ENCODE results near the gene CNOT3. TPM values are rescaled to one million over a fixed set of nuclear protein-coding genes. Genes with fewer than 3 reads are reported as not detected.
A peak's percentile ranks its signal among the peaks of the same experiment; 100 is the strongest.

CNOT3 gene
- total RNA-seq, 4 donors from 2014 or later: 18.0 to 27.9 (median 18.7) TPM

DNA sequence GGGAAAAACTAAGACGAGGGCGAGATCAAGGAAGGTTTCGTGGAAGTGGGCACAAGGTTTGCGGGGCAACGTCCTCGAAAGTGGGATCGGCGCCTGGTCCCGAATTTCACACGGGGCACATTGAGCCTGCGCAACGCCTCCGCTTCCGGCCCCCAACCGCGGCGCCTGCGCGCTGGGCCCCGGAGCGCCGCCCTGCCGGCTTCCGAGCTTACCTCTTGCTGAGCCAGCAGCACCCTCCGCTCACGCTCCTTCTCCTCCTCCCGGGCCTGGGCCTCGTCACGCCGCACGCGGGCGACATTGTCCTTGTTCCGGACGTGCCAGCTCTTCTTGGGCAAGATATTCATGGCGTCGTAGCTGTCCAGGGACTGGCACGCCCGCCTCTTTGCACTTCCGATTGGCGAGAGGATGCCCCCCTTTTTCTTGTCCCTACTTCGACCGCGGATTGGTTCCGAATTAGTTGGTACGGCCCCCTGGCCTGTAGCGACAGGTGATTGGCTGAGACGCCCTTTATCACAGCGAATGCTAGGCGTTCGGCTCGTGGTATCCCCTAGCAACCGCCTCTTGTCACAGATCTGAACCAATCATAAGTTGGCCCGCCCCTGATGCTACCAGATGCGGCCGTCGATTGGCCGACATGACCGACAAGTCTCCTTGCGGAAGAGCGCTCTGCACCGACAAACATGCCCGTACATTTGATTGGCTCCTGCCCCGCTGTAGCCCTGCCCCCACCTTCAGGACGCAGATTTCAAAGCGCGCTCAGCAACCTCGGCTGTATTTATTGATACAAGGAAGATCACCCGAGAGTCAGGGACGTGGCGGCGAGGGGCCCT is 22.0 kb downstream of the CNOT3 start, which contains the start of gene LENG1:
LENG1 (minus strand) TSS at position 370 of the 830 bp plus-strand sequence; CDS start at position 344, 26 bp downstream.
- 0 to 1% methylated on average over 54 to 57 of the region's 72 CpGs for WGBS, 2 donors
- H3K9me3 ChIP-seq: no peaks in the 10 kb centered on the region
- peak in 3 of 4 donors; percentile 48 to 58 (median 54) for TF ChIP-seq POLR2A (IDR thresholded peaks at IDR 0.05)
- TF ChIP-seq, protein P1, sequence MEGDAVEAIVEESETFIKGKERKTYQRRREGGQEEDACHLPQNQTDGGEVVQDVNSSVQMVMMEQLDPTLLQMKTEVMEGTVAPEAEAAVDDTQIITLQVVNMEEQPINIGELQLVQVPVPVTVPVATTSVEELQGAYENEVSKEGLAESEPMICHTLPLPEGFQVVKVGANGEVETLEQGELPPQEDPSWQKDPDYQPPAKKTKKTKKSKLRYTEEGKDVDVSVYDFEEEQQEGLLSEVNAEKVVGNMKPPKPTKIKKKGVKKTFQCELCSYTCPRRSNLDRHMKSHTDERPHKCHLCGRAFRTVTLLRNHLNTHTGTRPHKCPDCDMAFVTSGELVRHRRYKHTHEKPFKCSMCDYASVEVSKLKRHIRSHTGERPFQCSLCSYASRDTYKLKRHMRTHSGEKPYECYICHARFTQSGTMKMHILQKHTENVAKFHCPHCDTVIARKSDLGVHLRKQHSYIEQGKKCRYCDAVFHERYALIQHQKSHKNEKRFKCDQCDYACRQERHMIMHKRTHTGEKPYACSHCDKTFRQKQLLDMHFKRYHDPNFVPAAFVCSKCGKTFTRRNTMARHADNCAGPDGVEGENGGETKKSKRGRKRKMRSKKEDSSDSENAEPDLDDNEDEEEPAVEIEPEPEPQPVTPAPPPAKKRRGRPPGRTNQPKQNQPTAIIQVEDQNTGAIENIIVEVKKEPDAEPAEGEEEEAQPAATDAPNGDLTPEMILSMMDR (IDR thresholded peaks at IDR 0.05): peak in 4 of 6 experiments; percentile 27 to 62 (median 32)
- peak within 1 kb of the TSS; percentile 88 to 98 (median 98) for H3K27ac ChIP-seq
- H3K4me3 ChIP-seq: peak within 1 kb of the TSS; percentile 56 to 82 (median 74)
- peaks cover 34 to 72% (median 40%) of the 10 kb centered on the region in 3 donors for H3K4me1 ChIP-seq
- intact Hi-C loops (cut with DNase I): loop anchor here (10.0 kb wide), 1 partner anchor 75 kb away; no protein-coding TSS in a partner anchor
- DNase-seq: peak; percentile 100
- peaks cover 22 to 37% (median 34%) of the 10 kb centered on the region in 3 donors for H3K36me3 ChIP-seq
- H3K27me3 ChIP-seq: peaks cover 0 to 5% (median 0%) of the 10 kb centered on the region in 4 donors

DNA sequence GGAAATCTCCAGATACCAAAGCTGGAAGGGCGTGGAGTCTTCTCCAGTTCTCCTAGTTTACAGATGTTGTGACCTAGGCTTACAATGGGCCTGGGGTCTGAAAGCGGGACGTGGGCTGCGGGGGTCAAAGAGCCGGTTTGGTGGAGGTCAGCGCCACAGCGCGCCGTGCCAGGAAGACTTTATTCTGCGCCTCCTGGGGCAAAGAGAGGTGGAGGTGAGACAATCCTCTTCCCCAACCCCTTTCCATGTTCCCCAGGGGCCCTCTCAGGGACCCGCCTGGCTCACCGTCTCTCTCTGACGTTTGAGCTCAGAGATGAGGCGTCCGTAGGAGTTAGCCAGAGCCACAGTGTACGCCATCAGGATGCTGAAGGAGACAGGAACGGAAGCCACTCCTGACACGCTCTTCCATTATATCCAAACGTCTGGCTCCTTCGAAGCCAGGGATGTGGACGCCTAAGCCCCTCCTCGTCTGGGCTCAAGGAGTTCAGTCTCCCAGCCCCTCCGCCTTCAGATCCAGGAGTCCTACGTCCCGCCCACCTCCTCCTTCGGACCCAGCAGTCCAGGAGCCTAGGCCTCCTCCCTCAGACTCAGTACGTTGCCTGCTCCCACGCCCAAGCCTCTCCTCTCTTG is 22.7 kb downstream of the CNOT3 start:
- H3K27ac ChIP-seq: peak overlapping the region; percentile 80 to 98 (median 92)
- peaks cover 40 to 78% (median 42%) of the 10 kb centered on the region in 3 donors for H3K4me1 ChIP-seq
- peak overlapping the region; percentile 32 to 82 (median 62) for H3K4me3 ChIP-seq
- H3K36me3 ChIP-seq: peaks cover 15 to 29% (median 26%) of the 10 kb centered on the region in 3 donors
- DNase-seq: no peak
- 0 to 2% methylated on average over 15 to 21 of the region's 28 CpGs for WGBS, 2 donors
- no peaks in the 10 kb centered on the region for H3K9me3 ChIP-seq
- TF ChIP-seq, protein P1 (IDR thresholded peaks at IDR 0.05): no peak
- TF ChIP-seq POLR2A (IDR thresholded peaks at IDR 0.05): peak in 2 of 4 donors; percentile 38 to 44
- peaks cover 0 to 11% (median 0%) of the 10 kb centered on the region in 4 donors for H3K27me3 ChIP-seq
- intact Hi-C loops (cut with DNase I): loop anchor here (10.0 kb wide), 1 partner anchor 75 kb away; no protein-coding TSS in a partner anchor

DNA sequence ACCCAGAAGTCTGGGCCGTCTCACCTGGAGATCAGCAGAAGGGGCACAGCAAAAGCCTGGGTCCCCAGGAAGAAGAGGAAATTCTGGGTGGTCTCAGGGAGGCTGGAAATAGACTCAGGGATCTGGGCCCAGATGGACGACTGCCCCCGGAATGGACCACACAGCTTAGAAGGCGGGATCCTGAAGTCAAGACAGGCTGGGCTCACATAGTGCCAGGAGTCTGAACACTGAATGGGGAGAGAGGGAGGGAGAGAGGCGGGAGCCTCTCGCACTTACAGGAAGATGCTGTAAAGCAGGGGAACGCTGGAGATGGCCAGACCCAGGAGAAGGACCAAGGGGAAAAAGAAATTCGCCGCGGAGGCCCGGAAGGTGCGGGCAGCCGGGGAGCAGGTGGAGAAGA is 23.3 kb downstream of the CNOT3 start:
- Histone ChIP-seq H3K9me3 (no peaks in the 10 kb centered on the region), H3K27ac (peak overlapping the region; percentile 80 to 98 (median 92)), H3K4me3 (peak overlapping the region in 3 of 4 donors; percentile 47 to 82 (median 78)), H3K27me3 (peaks cover 0 to 15% (median 0%) of the 10 kb centered on the region in 4 donors), H3K36me3 (peaks cover 10 to 24% (median 21%) of the 10 kb centered on the region in 3 donors), H3K4me1 (peaks cover 41 to 78% (median 42%) of the 10 kb centered on the region in 3 donors)
- intact Hi-C loops (cut with DNase I): loop anchor here (10.0 kb wide), 1 partner anchor 74 kb away; no protein-coding TSS in a partner anchor
- 35 to 51% methylated on average over 11 to 12 of the region's 13 CpGs for WGBS, 2 donors
- TF ChIP-seq, protein P1 (IDR thresholded peaks at IDR 0.05): no peak
- no peak for TF ChIP-seq POLR2A (IDR thresholded peaks at IDR 0.05)
- no peak for DNase-seq

DNA sequence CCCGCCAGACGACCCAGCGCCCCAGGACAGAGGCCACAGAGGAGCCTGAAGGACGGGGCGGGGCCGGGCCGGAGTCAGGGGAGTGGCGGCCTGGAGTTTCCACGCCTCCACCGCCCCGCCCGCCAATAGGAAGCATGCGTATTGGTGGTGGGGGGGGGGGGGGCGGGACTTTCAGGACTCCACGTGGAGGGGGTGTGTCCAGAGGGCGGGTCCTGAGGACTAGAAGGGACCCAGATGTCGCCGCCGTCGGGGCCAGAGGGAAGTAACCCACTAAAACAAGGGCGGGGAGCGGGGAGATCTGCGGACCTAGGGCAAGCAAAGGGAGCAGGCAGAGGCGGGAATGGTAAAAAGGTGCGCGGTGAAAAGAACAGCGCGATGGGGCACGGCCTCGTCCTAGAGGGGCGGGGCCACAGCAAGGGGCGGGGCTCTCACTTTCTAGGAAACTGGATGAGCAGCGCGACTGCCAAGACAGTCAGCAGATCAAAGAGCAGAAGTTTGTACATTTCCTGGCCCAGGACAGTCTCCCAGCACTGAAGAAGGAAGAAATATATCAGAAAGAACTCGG is 24.8 kb downstream of the CNOT3 start:
- H3K27me3 ChIP-seq: peaks cover 0 to 23% (median 0%) of the 10 kb centered on the region in 4 donors
- TF ChIP-seq POLR2A (IDR thresholded peaks at IDR 0.05): no peak
- TF ChIP-seq, protein P1 (IDR thresholded peaks at IDR 0.05): no peak
- no peaks in the 10 kb centered on the region for H3K9me3 ChIP-seq
- peak overlapping the region; percentile 13 to 59 (median 49) for H3K4me3 ChIP-seq
- H3K36me3 ChIP-seq: peaks cover 0 to 9% (median 6%) of the 10 kb centered on the region in 3 donors
- DNase-seq: peak; percentile 50
- peaks cover 41 to 63% (median 42%) of the 10 kb centered on the region in 3 donors for H3K4me1 ChIP-seq
- WGBS, 2 donors: 0 to 1% methylated on average over 5 to 10 of the region's 35 CpGs
- intact Hi-C loops (cut with DNase I): loop anchor here (10.0 kb wide), 1 partner anchor 72 kb away; no protein-coding TSS in a partner anchor
- H3K27ac ChIP-seq: peak overlapping the region; percentile 3 to 65 (median 62)
